K562 (cell line): ENCODE data around the gene TLCD4. TPM values are rescaled to one million over a fixed set of nuclear protein-coding genes. Genes with fewer than 3 reads are reported as not detected.

ENCODE experiments used
- BDP1 ChIP-seq: IDR thresholded peaks from 3 replicates; pipeline ENCODE4 v1.6.1; 2011; ENCODE audit not compliant: insufficient read length, insufficient read depth
- CC2D1A ChIP-seq: fragments of 450-650 bp; IDR thresholded peaks from 2 replicates; pipeline ENCODE4 v1.6.1; 2017; ENCODE audit warnings: mild to moderate bottlenecking
- CCNT2 ChIP-seq: IDR thresholded peaks from 2 replicates; pipeline ENCODE4 v1.6.1; 2011; ENCODE audit warnings: borderline replicate concordance, low read depth, mild to moderate bottlenecking, moderate library complexity, mixed read lengths, low read length; ENCODE audit not compliant: insufficient read length; ENCODE audit errors: extremely low read depth
- KDM1A ChIP-seq, 2 experiments: fragments of 450-650 bp; IDR thresholded peaks; 2 replicates each; pipeline ENCODE4 v1.6.1; 2016; ENCODE audit warnings: mild to moderate bottlenecking in 2 of 2
- MEIS2 ChIP-seq: fragments of 450-650 bp; IDR thresholded peaks from 2 replicates; pipeline ENCODE4 v1.6.1; 2014; ENCODE audit warnings: mild to moderate bottlenecking; ENCODE audit not compliant: partially characterized antibody
- NFIC ChIP-seq: fragments of 450-650 bp; IDR thresholded peaks from 2 replicates; pipeline ENCODE4 v1.6.1; 2017; ENCODE audit warnings: mild to moderate bottlenecking, inconsistent platforms
- PML ChIP-seq: IDR thresholded peaks from 2 replicates; pipeline ENCODE4 v1.6.1; 2012; ENCODE audit warnings: low read length, inconsistent platforms
- SMARCB1 ChIP-seq: IDR thresholded peaks from 2 replicates; pipeline ENCODE4 v1.6.1; 2011; ENCODE audit warnings: improper control_type of control experiment, low read depth; ENCODE audit not compliant: insufficient read length
- TSC22D4 ChIP-seq: fragments of 450-650 bp; IDR thresholded peaks from 2 replicates; pipeline ENCODE4 v1.6.1; 2016; ENCODE audit warnings: missing genetic modification characterization, missing biosample characterization, control low read depth
- U2AF2 ChIP-seq: fragments of 200-400 bp; formaldehyde crosslinking; optimal IDR thresholded peaks from 2 replicates; pipeline ENCODE3; 2017; ENCODE audit warnings: low read depth, mild to moderate bottlenecking, low read length
- ZBED1 ChIP-seq: IDR thresholded peaks from 2 replicates; pipeline ENCODE4 v1.6.1; 2014
- ZC3H11A ChIP-seq: IDR thresholded peaks from 2 replicates; pipeline ENCODE4 v1.6.1; 2012; ENCODE audit warnings: low read depth, low read length, improper control_type of control experiment
- ZNF133 ChIP-seq: fragments of 250-450 bp; sonication (Bioruptor Pico); IDR thresholded peaks from 2 replicates; pipeline ENCODE4 v1.4.0; 2020; ENCODE audit warnings: mild to moderate bottlenecking
- ZNF3 ChIP-seq: fragments of 250-450 bp; sonication (Bioruptor Pico); IDR thresholded peaks from 2 replicates; pipeline ENCODE4 v1.5.0; 2021; ENCODE audit warnings: mild to moderate bottlenecking, moderate library complexity
- ZNF311 ChIP-seq: fragments of 250-450 bp; sonication (Bioruptor Pico); IDR thresholded peaks from 2 replicates; pipeline ENCODE4 v1.4.0; 2020; ENCODE audit warnings: mild to moderate bottlenecking, moderate library complexity
- ZNF75A ChIP-seq: fragments of 450-650 bp; formaldehyde crosslinking; IDR thresholded peaks from 2 replicates; pipeline ENCODE4 v1.4.0; 2020; ENCODE audit warnings: mild to moderate bottlenecking
- polyA plus RNA-seq, 8 experiments: library from polyadenylated mRNA; depleted of rRNA in 4 of 8; stranded (reverse) in 5 of 8; unstranded in 3 of 8; fragments of >200 nt; fragmentation: Nextera tagmentation in 2 of 8; fragmentation: Illumina TruSeq in 1 of 8; extraction: Ambion mirVana in 2 of 8; extraction: Trizol in 1 of 8; gene quantifications; 2 replicates each; pipeline versions ENCODE4 v1.2.1 to v1.2.3, GENCODE V29; 2011 to 2014; ENCODE audit warnings: inconsistent platforms in 1 of 8, missing spikeins in 1 of 8
- total RNA-seq, 7 experiments: library from RNA; depleted of rRNA in 6 of 7; stranded (reverse); fragments of >200 nt in 6 of 7; fragmentation: Illumina TruSeq in 2 of 7; extraction: Trizol in 2 of 7; gene quantifications; 2 replicates each; pipeline versions ENCODE4 v1.2.1 to v1.2.3, GENCODE V29; 2011 to 2021; ENCODE audit warnings: low replicate concordance in 1 of 7
- TF ChIP-seq, protein P1 (sequence below): fragments of 250-450 bp; sonication (Bioruptor Pico); IDR thresholded peaks from 2 replicates; pipeline ENCODE4 v1.5.0; 2022; ENCODE audit warnings: mild to moderate bottlenecking
- TF ChIP-seq, protein P2 (sequence below): IDR thresholded peaks from 2 replicates; pipeline ENCODE4 v1.6.1; 2011; ENCODE audit warnings: borderline replicate concordance, low read depth, mild to moderate bottlenecking, moderate library complexity, low read length; ENCODE audit not compliant: insufficient read depth, poor library complexity, severe bottlenecking
- TF ChIP-seq, protein P3 (sequence below), 2 experiments: fragments of 450-650 bp in 1 of 2; sonication (generic) in 1 of 2; formaldehyde crosslinking; conservative IDR thresholded peaks; 2 replicates each; pipeline versions ENCODE4 v1.4.0 to v1.8.1; 2020 to 2022; ENCODE audit warnings: mild to moderate bottlenecking in 1 of 2, missing genetic modification reagents in 1 of 2
- TF ChIP-seq, protein P4 (sequence below): fragments of 450-650 bp; formaldehyde crosslinking; IDR thresholded peaks from 2 replicates; pipeline ENCODE4 v1.4.0; 2022; ENCODE audit warnings: mild to moderate bottlenecking, moderate library complexity
- TF ChIP-seq, protein P5 (sequence below): fragments of 450-650 bp; IDR thresholded peaks from 2 replicates; pipeline ENCODE4 v1.6.1; 2016; ENCODE audit warnings: missing biosample characterization, missing genetic modification characterization
- TF ChIP-seq, protein P6 (sequence below): fragments of 450-650 bp; IDR thresholded peaks from 2 replicates; pipeline ENCODE4 v1.6.1; 2018; ENCODE audit warnings: mild to moderate bottlenecking, low read depth; ENCODE audit not compliant: partially characterized antibody

Gene TLCD4
- total and polyA plus RNA-seq, 9 of the 15 experiments (the other 6 are each of a cell fraction or from before 2014, with no cell fraction given), result 3.5 to 19.8 (median 7.6) TPM

DNA sequence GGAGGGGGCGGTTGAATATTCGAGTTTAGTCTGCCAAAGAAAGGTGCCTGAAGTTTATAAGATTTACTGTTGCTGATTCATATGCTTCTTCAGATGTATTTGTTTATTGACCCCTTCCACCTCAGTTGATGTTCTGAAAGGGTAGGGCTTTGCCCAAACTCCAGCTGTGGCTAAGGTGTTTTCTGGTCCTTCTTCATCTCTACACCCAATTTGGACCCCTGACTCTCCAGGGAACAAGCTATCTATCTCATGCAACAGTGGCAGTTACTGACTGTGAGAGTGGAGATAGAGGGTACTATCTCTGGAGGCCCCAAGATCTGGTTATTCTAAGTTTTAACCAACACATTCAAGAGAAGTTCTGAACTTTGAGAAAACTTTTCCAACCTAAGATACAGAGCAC, 31.8 kb upstream of the TLCD4 start (continued):
- TF ChIP-seq, protein P1, sequence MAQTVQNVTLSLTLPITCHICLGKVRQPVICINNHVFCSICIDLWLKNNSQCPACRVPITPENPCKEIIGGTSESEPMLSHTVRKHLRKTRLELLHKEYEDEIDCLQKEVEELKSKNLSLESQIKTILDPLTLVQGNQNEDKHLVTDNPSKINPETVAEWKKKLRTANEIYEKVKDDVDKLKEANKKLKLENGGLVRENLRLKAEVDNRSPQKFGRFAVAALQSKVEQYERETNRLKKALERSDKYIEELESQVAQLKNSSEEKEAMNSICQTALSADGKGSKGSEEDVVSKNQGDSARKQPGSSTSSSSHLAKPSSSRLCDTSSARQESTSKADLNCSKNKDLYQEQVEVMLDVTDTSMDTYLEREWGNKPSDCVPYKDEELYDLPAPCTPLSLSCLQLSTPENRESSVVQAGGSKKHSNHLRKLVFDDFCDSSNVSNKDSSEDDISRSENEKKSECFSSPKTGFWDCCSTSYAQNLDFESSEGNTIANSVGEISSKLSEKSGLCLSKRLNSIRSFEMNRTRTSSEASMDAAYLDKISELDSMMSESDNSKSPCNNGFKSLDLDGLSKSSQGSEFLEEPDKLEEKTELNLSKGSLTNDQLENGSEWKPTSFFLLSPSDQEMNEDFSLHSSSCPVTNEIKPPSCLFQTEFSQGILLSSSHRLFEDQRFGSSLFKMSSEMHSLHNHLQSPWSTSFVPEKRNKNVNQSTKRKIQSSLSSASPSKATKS (CRISPR knock-in tag), result no peak
- no peak for TF ChIP-seq ZC3H11A
- TF ChIP-seq, protein P2, sequence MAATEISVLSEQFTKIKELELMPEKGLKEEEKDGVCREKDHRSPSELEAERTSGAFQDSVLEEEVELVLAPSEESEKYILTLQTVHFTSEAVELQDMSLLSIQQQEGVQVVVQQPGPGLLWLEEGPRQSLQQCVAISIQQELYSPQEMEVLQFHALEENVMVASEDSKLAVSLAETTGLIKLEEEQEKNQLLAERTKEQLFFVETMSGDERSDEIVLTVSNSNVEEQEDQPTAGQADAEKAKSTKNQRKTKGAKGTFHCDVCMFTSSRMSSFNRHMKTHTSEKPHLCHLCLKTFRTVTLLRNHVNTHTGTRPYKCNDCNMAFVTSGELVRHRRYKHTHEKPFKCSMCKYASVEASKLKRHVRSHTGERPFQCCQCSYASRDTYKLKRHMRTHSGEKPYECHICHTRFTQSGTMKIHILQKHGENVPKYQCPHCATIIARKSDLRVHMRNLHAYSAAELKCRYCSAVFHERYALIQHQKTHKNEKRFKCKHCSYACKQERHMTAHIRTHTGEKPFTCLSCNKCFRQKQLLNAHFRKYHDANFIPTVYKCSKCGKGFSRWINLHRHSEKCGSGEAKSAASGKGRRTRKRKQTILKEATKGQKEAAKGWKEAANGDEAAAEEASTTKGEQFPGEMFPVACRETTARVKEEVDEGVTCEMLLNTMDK, result no peak
- TF ChIP-seq ZNF3 (CRISPR knock-in tag), result no peak
- no peak for TF ChIP-seq CCNT2
- TF ChIP-seq, protein P3, sequence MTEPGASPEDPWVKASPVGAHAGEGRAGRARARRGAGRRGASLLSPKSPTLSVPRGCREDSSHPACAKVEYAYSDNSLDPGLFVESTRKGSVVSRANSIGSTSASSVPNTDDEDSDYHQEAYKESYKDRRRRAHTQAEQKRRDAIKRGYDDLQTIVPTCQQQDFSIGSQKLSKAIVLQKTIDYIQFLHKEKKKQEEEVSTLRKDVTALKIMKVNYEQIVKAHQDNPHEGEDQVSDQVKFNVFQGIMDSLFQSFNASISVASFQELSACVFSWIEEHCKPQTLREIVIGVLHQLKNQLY (CRISPR knock-in tag; conservative IDR thresholded peaks at IDR 0.05), result no peak
- TF ChIP-seq ZNF75A (CRISPR knock-in tag), result no peak
- no peak for TF ChIP-seq ZNF311 (CRISPR knock-in tag)
- no peak for TF ChIP-seq U2AF2
- 0 out of 4 replicates have a peak, but pooled peaks have one; percentile 20 to 21 for TF ChIP-seq KDM1A (IDR thresholded peaks at IDR 0.05)
- no peak for TF ChIP-seq TSC22D4
- TF ChIP-seq BDP1, result no peak
- TF ChIP-seq PML, result peak; percentile 78
- TF ChIP-seq NFIC, result peak; percentile 72
- TF ChIP-seq ZNF133 (CRISPR knock-in tag), result no peak
- peak; percentile 43; the same call in 1 of the 2 replicates for TF ChIP-seq CC2D1A
- TF ChIP-seq, protein P4, sequence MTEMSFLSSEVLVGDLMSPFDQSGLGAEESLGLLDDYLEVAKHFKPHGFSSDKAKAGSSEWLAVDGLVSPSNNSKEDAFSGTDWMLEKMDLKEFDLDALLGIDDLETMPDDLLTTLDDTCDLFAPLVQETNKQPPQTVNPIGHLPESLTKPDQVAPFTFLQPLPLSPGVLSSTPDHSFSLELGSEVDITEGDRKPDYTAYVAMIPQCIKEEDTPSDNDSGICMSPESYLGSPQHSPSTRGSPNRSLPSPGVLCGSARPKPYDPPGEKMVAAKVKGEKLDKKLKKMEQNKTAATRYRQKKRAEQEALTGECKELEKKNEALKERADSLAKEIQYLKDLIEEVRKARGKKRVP (CRISPR knock-in tag), result no peak
- TF ChIP-seq, protein P5, sequence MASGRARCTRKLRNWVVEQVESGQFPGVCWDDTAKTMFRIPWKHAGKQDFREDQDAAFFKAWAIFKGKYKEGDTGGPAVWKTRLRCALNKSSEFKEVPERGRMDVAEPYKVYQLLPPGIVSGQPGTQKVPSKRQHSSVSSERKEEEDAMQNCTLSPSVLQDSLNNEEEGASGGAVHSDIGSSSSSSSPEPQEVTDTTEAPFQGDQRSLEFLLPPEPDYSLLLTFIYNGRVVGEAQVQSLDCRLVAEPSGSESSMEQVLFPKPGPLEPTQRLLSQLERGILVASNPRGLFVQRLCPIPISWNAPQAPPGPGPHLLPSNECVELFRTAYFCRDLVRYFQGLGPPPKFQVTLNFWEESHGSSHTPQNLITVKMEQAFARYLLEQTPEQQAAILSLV (tag), result no peak
- peak; percentile 49 for TF ChIP-seq MEIS2
- no peak for TF ChIP-seq SMARCB1
- TF ChIP-seq, protein P6, sequence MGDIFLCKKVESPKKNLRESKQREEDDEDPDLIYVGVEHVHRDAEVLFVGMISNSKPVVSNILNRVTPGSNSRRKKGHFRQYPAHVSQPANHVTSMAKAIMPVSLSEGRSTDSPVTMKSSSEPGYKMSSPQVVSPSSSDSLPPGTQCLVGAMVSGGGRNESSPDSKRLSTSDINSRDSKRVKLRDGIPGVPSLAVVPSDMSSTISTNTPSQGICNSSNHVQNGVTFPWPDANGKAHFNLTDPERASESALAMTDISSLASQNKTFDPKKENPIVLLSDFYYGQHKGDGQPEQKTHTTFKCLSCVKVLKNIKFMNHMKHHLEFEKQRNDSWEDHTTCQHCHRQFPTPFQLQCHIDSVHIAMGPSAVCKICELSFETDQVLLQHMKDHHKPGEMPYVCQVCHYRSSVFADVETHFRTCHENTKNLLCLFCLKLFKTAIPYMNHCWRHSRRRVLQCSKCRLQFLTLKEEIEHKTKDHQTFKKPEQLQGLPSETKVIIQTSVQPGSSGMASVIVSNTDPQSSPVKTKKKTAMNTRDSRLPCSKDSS, result no peak
- TF ChIP-seq ZBED1, result no peak
